ENCODE data around the gene ORM1.

ORM1 gene

DNA sequence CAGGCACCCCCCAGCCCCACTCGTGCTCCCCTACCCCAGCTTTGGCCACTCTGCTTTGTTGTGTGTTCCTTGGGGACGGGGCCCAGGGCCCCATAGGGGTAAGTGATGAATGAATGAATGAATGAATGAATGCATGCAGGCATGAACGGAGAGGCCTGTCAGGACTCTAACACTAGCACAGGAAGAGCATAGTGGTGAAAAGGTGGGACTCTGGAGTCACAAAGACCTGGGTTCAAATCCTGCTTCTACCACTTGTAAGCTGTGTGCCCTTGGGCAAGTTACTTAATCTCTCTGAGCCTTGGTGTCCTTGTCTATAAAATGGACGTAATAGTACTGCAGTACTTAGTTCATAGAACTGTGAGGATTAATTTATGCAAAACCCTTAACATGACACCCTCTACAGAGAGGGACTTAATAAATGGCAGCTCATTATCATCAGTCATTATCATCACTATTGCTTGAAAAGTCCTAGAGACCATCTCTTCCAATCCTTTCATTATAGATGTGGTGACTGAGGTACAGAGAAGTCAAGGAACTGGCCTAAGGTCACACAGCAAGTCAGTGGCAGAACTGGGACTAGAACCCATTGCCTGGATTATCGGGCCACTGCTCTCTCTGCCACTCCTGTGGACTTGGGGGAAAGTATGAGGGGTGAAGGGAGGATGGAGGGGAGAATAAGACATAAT lies 20.0 kb downstream of the ORM1 start:
- no peak for DNase-seq (ENCODE audit: low read depth, low spot score)

DNA sequence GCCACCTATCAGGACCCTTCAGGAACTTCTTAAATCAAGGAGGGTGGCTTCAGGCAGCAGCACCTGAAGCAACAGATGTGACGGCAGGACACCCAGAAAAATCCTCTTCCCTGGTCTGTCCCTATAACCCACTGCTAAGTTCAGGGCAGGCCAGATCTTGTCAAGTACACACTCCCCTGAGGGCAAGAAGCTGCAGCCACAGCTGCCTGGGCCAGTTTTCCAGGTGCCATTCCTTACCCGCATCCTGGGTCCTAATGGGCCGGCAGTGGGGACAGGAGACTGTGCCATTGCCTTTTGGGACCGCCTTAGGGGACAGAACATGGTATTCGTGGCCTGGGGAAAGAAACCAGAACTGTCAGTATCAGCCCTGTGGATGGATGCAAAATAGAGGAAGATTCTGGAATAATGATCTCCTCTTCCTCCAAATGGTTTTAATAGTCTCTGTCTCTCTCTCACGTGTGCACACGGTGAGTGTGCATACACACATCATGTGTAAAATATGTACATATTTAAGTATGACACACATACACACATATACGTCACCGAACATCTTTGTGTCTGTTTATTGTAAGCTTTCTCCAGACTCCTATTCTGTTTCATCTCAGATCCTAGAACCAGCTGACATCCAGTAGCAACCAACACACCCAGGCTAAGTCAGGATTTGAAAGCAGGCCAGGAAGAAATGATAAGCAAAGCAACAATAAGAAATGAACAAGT lies 20.7 kb downstream of the ORM1 start:
- no peak for DNase-seq (ENCODE audit: low read depth, low spot score)

DNA sequence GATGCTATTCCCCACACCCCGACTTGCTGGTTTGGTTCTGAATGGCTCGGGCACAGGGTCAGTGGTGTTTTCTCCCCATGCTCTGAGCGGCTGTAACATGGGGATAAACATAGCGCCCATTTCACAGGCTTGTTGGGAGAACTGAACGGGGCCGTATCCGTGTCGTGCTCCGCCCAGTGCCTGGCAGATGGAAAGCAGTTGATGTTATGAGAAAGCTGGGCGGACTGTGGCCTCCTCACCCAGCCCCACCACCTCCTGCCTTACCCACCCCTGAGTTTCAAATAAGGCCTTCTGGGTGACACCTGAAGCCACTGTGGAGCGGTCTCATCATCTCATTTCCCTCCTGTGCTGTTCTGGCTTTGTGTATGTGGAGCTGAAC lies 21.3 kb downstream of the ORM1 start:
- DNase-seq (ENCODE audit: low read depth, low spot score) = no peak

DNA sequence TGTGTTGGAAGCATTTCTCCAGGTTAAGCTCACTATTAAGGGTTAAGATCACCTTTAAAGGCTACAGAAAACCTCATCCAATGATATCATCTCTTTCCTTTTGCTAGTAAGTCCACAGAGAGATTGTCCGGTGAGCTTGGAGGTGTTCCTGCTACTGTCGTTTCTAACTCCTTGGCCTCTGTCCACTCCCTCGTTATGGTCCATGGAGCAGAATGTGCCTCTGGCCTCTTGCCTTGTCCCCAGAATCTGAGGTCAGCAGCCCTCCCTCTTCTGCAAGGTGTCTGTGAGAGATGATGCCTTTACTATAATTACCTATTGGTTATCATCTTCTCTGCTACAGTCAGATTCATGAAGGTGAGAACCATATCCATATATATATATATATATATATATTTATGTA lies 21.8 kb downstream of the ORM1 start:
- no peak for DNase-seq (ENCODE audit: low read depth, low spot score)

DNA sequence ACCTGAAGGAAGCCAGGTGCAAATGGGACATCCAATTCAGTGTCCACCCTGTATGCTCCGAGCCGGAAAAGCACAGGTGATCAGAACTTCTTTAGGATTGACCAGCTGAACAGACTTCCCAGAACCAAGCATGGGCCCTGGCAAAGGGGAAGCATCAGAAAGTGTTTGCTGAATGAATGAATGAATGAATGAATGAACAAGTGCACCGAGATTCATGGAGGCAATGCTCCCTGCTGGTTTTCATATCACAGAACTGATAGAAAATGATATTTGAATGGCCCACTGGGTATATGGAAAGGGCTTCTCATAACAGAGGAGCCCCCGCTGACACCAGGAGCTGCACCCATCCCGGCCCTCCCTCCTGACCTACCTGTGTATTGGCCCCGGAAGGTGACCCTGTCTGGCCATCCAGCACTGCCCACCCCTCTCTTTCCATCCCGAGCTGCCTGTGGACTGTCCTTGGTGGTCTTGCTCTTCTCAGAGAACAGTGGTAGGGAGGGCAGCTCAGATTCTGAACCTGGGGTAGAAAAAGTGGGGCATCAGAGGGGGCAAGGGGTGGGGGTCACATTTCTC lies 22.7 kb downstream of the ORM1 start:
- DNase-seq (ENCODE audit: low read depth, low spot score) = no peak

DNA sequence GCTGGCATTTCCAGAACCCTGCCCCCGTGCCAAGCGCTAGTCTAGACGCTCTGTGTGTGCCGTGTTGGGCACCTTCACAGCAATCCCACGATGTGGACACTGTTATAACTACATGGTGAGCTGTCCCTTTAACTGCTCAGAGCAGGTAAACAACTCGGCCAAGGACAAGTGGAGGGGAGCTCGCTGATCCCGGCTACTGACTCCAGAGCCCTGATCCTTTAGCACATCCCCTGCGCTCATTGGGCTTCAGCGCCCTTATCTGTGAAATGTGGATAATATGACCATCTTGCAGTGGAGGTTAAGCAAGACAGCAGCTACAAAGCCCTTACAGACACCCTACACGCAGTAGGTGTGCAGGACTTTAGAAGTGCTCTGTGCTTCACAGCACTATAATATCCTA lies 23.2 kb downstream of the ORM1 start:
- DNase-seq (ENCODE audit: low read depth, low spot score) = no peak

DNA sequence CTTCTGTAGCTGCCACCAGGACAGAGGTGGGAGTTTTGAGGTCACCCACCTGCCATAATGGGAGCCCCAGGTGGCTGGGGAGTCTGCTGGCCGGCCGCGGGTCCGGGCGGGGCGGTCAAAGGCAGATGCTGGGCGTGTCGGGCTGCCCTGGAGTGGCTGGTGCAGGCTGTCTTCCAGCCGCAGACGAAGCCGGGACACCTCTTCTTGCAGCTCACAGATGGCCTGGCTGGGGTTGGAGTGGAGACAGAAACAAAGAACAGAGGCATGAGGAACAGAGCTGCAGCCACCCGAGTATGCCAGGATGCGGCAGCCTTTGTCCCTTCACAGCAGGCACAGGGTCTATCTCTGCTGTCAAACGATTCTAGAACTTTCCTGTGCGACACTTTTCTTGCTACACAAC lies 24.8 kb downstream of the ORM1 start:
- DNase-seq (ENCODE audit: low read depth, low spot score) = no peak

DNA sequence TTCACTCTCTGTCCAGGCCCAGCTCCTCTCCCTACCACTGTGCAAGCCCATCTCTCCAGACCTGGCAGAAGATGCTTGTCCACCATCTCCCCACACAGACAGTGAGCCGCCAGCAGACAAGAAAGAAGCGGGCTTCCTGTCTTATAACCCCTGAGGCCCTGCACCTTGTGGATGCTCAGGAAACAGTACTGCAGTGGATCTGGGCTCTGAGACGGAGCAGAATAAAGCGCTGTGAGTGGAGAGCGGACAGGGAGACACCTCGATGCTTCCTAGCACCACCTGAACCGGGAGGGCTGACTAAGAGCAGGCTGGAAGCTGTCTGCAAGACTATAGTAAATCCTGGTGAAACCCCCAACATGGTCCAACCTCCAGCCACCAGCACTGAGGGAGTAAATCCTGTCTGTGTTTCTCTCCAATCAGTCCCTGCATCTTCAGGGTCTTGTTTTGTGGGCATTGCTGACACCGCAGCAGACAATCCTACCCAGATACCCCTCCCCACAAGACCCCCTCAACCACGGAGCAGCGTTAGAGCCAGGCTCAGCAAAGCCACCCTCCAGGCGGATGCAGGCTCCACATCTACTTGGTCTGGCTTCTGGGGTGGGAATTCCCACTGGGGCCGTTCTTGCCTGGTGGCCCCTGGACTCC lies 25.5 kb downstream of the ORM1 start:
- DNase-seq (ENCODE audit: low read depth, low spot score) = no peak

DNA sequence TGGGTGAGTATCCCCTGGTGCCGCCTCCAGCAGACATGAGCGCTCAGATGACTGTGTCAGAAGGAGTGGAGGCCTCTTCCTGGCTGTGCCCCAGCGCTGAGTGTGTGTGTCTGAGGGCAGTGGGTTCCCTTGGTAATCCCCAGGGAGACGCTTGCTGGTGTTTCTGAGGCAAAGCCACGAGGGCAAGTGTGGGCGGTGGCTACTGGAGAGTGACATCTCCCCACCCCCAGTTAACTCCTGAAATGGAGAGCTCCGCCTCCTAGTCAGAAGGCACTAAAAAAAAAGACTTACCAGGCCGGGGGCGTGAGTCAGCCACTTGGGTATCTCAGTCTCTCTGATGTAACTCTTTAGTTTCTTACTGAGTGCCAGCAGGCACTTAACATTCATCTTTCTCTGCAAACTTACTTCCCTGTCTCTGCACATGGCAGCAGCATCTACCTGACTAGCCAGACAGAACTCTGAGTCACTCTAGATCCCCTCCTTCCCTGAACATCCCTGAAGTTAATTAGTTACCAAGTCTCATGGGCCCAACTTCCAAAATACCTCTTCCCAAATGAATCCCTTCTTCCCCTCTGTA lies 26.1 kb downstream of the ORM1 start:
- peak; percentile 57 for DNase-seq (ENCODE audit: low read depth, low spot score)

DNA sequence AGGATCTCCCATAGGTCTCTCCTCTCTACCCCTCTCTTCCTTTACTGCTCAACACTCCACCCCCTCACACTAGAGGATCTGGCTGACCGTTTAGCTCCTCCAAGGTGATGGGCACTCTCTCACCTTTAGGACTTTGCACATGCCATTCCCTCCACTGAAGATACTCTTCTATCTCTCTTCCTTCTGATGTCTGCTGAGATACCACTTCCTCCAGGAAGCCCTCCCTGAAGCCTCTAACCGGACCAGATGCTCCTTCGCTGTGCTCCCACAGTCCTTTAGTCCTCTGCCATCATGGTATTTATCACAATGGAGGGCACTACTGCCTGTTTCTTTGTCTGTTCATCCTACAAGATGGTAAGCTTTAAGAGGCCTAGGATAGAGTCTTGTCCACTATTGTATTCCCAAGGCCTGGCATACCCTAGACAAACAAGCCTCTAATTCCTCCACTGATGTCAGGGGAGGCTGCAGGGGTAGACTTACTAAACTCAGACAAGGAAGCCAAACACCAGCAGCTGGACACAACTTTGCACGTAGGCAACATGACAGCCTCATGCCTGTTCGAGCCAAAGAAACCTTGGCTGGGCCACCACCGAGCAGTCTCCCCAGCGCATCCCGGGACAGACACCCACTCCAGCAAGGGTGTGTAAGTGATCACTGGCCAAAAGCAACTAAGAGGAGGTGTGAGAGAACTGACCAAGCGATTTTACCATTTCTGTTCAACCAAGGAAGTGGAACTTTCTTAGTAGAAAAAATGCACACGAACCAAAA lies 27.0 kb downstream of the ORM1 start:
- no peak for DNase-seq (ENCODE audit: low read depth, low spot score)

DNA sequence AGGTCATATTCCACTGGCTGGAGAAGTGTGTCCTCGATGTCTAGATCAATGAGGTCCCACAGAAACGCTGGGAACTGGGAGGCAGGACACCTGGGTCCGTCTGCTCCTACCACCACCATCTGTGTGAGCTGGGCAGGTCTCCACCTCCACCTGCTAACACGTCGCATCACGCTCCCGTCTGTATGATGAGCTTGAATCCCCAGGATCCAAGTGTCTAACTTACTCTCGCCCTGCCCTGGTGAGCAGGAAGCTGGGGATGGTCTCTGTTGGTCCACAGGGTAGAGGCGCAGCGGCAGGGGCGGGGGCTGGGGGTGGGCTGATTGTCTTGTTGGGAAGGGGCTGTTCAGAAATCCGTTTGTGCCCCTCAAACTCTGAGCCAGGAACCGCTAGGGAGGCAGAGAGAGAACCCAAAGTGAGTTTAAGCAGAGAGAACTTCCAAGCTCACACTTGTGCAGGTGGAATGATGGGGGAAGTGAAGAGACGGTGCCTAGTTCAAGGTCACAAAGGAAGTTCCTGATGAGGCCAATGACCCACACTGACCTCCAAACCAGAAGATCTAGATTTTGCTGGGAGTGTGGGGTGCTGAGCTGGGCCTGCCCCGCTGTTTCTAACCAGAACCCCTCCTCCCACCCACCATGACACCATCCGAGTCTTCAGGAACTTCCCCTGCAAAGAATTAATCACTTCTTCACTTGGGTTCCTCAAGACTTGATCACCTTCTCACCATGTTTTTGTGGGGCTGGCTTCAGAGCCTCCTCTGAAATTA lies 27.9 kb downstream of the ORM1 start:
- DNase-seq (ENCODE audit: low read depth, low spot score) = no peak

DNA sequence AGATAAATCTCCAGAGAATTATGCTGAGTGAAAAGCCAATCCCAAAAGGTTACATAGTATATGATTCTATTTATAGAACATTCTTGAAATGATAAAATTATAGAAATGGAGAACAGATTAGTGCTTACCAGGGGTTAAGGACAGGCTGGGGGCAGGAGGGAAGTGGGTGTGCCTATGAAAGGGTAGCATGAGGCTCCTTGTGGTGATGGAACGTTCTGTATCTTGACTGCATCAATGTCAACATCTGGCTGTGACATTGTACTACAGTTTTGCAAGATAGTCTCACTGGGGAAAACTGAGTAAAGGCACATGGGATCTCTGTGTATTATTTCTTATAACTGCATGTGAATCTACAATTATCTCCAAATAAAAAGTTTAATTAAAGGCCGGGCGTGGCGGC lies 29.0 kb downstream of the ORM1 start:
- DNase-seq (ENCODE audit: low read depth, low spot score) = no peak

DNA sequence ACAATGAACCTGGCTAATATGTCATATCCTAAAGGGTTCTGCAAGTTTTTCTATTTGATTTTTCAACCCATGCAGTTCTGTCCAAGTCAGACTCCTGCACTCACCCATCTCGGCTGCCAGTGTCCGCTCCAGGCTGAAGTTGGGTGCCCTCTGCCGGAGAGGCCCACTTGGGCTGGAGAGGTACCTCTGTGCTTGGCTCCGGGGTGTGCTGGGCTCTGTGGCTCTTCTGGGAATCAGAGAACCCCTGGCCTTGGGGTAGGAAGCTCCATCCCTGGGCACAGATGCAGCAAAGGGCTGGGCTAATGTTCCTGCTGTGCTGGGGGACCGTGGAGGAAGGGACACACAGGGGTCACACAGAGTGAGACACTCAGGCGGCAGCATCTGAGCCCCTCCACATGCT lies 32.9 kb downstream of the ORM1 start:
- DNase-seq (ENCODE audit: low read depth, low spot score) = no peak

DNA sequence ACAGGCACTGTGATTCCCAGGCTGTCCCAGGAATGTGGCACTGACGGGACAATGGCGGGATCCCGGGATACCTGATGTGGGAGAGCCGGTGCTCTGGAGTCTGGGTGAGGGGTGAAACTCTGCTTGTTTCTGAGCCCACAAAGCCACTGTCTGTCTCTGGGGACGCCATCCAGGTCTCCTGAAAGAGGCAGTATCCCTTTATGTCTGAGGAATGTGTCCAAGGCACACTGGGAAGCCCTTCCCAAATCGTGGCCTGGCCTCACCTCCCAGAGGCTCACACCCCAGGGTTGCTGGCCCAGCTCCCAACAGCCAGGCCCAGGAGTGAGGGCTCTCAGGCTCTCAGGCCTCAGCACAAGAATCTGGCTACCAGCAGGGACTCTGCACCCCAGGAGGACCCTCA lies 33.9 kb downstream of the ORM1 start:
- DNase-seq (ENCODE audit: low read depth, low spot score) = no peak

DNA sequence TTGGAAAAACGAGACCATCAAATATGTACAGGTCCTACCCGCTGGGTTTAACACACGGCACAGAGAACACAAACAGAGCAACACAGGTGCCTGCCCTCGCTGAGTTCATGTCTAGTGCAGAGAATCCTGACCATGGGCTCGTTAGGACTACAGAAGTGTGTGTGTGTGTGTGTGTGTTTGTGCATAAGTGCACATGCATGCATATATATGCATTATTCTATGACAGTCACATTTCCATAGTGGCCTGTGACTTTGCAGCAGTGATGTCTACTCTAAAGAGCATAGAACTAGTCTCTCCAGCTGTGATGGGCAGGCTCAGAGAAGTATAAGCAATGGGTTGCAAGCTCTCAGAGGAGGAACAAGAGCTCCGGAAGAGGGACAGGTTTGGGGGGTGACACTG lies 34.5 kb downstream of the ORM1 start:
- no peak for DNase-seq (ENCODE audit: low read depth, low spot score)

DNA sequence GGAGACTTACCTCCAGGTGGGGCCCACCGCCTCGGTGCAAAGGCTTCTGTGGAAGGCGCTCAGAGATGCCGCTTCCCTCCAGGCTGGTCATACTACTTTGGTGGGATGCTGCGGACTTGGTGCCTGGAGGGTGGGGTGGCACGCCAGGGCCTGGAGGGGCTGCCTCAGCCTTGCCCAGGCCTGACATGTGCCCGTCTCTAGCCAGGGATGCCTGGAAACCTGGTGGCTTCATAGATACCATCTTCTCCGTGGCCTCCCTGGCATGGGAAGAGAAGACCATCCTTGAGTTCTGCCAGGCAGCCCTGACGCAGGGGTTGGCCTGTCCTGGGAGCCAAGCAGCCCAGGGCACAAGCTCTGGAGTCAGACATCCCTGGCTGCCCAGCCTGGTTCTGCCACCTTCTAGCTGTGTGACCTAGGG lies 35.0 kb downstream of the ORM1 start:
- no peak for DNase-seq (ENCODE audit: low read depth, low spot score)

DNA sequence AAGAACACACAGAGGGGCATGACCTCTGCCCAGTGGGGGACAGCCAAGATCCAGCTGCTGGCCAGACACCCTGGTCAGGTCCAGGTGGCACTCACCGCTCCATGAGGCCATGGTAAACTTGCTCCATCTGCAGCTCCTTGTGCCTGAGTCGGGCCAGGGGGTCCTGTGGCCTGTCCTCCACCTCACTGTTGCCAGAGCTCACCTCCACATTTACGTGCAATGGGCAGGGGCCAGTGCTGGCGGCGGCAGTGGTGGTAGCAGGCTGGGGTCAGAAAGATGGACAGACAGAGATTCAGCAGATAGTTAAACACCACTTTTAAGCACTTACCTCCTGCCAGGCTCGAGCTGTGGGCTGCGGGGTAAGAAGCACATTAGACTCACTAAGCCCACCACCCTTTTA lies 36.9 kb downstream of the ORM1 start:
- no peak for DNase-seq (ENCODE audit: low read depth, low spot score)

DNA sequence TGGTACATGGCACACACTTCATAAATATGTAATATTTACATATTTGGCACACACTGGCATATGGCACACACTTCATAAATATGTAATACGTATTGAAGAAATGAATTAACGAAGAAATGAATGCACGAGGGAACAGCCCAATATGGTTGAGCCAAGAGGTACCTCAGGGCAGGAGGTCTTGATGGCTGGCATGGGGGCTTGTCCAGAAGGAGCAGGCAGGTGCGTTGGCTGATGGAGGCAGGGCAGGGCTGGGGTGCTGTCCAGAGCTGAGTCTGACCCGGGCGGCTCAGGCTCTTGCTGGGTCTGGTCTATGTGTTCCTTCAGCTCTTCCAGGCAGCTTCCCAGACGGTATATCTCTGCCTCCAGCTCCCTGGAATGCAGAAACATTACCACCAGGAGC lies 38.6 kb downstream of the ORM1 start:
- DNase-seq (ENCODE audit: low read depth, low spot score) = no peak

DNA sequence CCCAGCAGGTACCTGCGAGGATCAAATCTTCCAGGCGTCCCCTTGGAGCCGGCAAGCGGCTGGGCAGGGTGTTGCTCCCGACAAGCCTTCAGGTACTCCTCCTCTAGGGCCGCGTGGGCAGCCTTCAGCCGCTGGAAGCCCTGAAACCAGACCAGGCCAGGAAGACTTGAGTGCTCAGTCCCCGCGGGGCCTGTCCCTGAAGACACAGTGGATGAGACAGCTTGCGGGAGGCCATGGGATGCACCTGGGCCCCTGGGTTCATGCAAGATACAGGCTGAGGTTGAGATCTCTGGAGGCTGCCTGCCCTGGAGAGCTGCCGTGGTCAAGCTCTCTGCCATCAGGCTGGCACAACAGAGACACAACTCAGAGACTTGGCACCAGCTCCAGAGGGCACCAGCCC lies 39.5 kb downstream of the ORM1 start:
- no peak for DNase-seq (ENCODE audit: low read depth, low spot score)

DNA sequence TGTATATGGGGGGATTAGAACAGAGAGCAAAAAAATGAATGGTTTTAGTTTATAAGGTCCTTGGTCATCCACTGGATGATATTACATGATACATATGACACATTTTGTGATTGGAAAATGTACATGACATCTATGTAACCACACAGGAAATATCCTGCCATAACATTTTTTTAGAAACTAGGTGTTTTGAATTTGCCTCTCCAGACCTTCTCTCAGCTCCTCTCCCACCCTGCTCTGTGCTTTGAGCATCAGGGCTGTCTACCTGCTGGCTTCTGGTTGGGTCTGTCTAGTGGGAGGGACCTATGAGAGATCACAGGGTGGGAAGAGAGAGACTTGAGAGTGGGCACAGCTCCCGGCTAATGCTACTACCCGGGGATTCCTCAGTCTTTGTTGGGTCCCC lies 40.5 kb downstream of the ORM1 start:
- no peak for DNase-seq (ENCODE audit: low read depth, low spot score)
